Heart left ventricle (tissue), 16 donors: ENCODE results near the gene COL4A4. TPM values are rescaled to one million over a fixed set of nuclear protein-coding genes. Genes with fewer than 3 reads are reported as not detected.

Source experiments
- ATAC-seq, 4 donors: fragments of 200-7000 bp; cut with Tn5 transposase; one replicate each; pipeline ENCODE4 v1.9.1; 2020 to 2022; ENCODE audit warnings: moderate library complexity in 4 of 4, mild to moderate bottlenecking in 3 of 4, moderate number of reproducible peaks in 1 of 4
- DNase-seq, 5 donors: peaks; one replicate each; pipeline ENCODE4 v3.0.0-alpha.2; 2020
- H3K27ac ChIP-seq, 12 donors: fragments of 200-600 bp; sonication (generic) in 4 of 12; one replicate each; pipeline versions ENCODE4 v1.5.0 to v1.8.0; 2016 to 2022; ENCODE audit warnings: mild to moderate bottlenecking in 2 of 12
- H3K27me3 ChIP-seq, 9 donors: fragments of 200-600 bp; sonication (generic) in 2 of 9; one replicate each; pipeline versions ENCODE4 v1.5.1 to v1.8.0; 2016 to 2022; ENCODE audit warnings: mild to moderate bottlenecking in 3 of 9
- H3K36me3 ChIP-seq, 9 donors: fragments of 200-600 bp; sonication (generic) in 2 of 9; one replicate each; pipeline versions ENCODE4 v1.5.0 to v1.8.0; 2018 to 2022; ENCODE audit warnings: mild to moderate bottlenecking in 2 of 9
- H3K4me1 ChIP-seq, 12 donors: fragments of 200-600 bp; sonication (generic) in 4 of 12; one replicate each; pipeline versions ENCODE4 v1.5.0 to v1.8.0; 2016 to 2022; ENCODE audit warnings: mild to moderate bottlenecking in 3 of 12
- H3K4me3 ChIP-seq, 12 donors: fragments of 200-600 bp; sonication (generic) in 4 of 12; one replicate each; pipeline versions ENCODE4 v1.5.0 to v1.8.0; 2017 to 2022; ENCODE audit warnings: mild to moderate bottlenecking in 9 of 12, moderate library complexity in 4 of 12
- H3K9me3 ChIP-seq, 12 donors: fragments of 200-600 bp; sonication (generic) in 4 of 12; one replicate each; pipeline versions ENCODE4 v1.5.0 to v1.8.0; 2016 to 2022; ENCODE audit warnings: mild to moderate bottlenecking in 1 of 12
- CTCF ChIP-seq, 12 donors: fragments of 200-600 bp; sonication (generic) in 4 of 12; IDR thresholded peaks; one replicate each; pipeline versions ENCODE4 v1.5.0 to v1.8.0; 2018 to 2022; ENCODE audit warnings: antibody characterized with exemption in 12 of 12, mild to moderate bottlenecking in 5 of 12
- POLR2A ChIP-seq, 2 donors: fragments of 450-650 bp; IDR thresholded peaks; one replicate each; pipeline ENCODE4 v1.6.1; 2017; ENCODE audit warnings: antibody characterized with exemption in 2 of 2, mild to moderate bottlenecking in 2 of 2, moderate library complexity in 2 of 2
- WGBS, 4 donors: extraction: QIAGEN DNeasy Blood & Tissue Kit in 2 of 4; methylation state at CpG; one replicate each; pipeline versions ENCODE4 v1.1.5 to v1.1.7; 2013 to 2018; 5-methylcytosine and 5-hydroxymethylcytosine counted together
- intact Hi-C, 10 donors: fragments of 100-400 bp; cut with DNase I; formaldehyde crosslinking; loops; one replicate each; pipeline versions ENCODE4 v1.11.1 to v1.14.2; 2022
- polyA plus RNA-seq, 2 donors: library from polyadenylated mRNA; stranded (reverse); fragments of 200-250 nt; gene quantifications; one replicate each; pipeline ENCODE4 v1.2.3, GENCODE V29; 2013
- total RNA-seq, 9 donors: library from RNA; depleted of rRNA in 2 of 9; stranded (reverse); fragments of >200 nt in 2 of 9; fragmentation: NEBNext Ultra II Directional in 3 of 9; extraction: Animal tissue kit (Norgen Biotek cat#: 25700) in 3 of 9; gene quantifications; one replicate each; pipeline versions ENCODE4 v1.1.0 to v1.2.4, GENCODE V29; 2016 to 2023
- donor health status: ischemic (EF 13 %, LVEDD 7.1; RV severe dilation, severe dysfunction).
- donor health status: healthy with polysubstance abuse.
- donor health status: DM: no; HTN: yes; CAD: no.
- donor health status: DM: no; HTN: no; CAD: no.
- donor health status: ischemic (EF 25% LVEDD 6.9; RV normal size, moderate dysfunction).
- donor health status: ischemic (EF 25% LVEDD 5.7; RV mildly dilated, moderate dysfunction).
- donor health status: healthy.
- donor health status: DM: yes; HTN: yes; CAD: no.
- donor health status: ischemic (EF 35%, LVEDD 5.7; RV mildly dilated, moderate dysfunction).
- donor health status: nonischemic (EF 11% LVEDD 7.7; RV severe dilation, severe dysfunction).
- donor health status: DM: yes; HTN: yes; CAD: no.
- donor health status: PGD.
- donor health status: ischemic (EF 29% LVEDD 5.4; RV normal size, mild dysfunction).
- donor health status: nonischemic (EF 23%, LVEDD 6.1; RV moderate dilation, normal function).

Gene COL4A4
- total and polyA plus RNA-seq, 11 donors: 1.0 to 9.9 (median 3.4) TPM

- ATAC-seq (no peak), DNase-seq (no peak)
- Histone ChIP-seq H3K4me3 (no peak overlapping the region), H3K27me3 (peaks cover 0 to 5% (median 0%) of the 10 kb centered on the region in 9 donors), H3K27ac (peak overlapping the region in 6 of 12 donors; percentile 11 to 82 (median 61)), H3K4me1 (peaks cover 0 to 27% (median 5%) of the 10 kb centered on the region in 12 donors), H3K36me3 (no peaks in the 10 kb centered on the region), H3K9me3 (peaks cover 0 to 8% (median 4%) of the 10 kb centered on the region in 12 donors)
- TF ChIP-seq POLR2A (IDR thresholded peaks at IDR 0.05) (no peak), CTCF (IDR thresholded peaks at IDR 0.05) (no peak)
- intact Hi-C loops: no loop called here
- 93 to 97% (median 95%) methylated on average over 2 of the region's 2 CpGs for WGBS, 4 donors
These were observed 11.8 kb downstream of the COL4A4 start for GRCh38 chr2:227152093-227152766.

GRCh38 chr2:227150222-227150936 lies 13.6 kb downstream of the COL4A4 start:
- intact Hi-C loops: no loop called here
- Histone ChIP-seq H3K36me3 (no peaks in the 10 kb centered on the region), H3K9me3 (peaks cover 0 to 8% (median 4%) of the 10 kb centered on the region in 12 donors), H3K4me3 (no peak overlapping the region), H3K27me3 (no peaks in the 10 kb centered on the region), H3K4me1 (peaks cover 0 to 27% (median 5%) of the 10 kb centered on the region in 12 donors), H3K27ac (no peak overlapping the region)
- TF ChIP-seq CTCF (IDR thresholded peaks at IDR 0.05) (no peak), POLR2A (IDR thresholded peaks at IDR 0.05) (no peak)
- ATAC-seq (no peak), DNase-seq (no peak)
- 64 to 84% (median 72%) methylated on average over 2 of the region's 2 CpGs for WGBS, 4 donors

DNA sequence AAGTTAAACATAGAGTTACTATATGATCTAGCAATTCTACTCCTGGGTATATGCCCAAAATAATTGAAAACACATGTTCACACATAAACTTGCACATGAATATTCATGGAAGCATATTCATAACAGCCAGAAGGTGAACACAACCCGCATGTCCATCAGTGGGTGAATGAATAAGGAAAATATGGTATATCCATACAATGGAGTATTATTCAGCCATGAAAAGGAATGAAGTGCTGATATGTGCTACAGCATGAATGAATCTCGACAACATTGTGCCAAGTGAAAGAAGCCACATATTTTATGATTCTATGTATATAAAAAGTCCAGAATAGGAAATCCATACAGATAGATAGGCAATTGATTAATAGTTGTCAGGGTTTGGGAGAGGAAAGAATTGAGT lies 15.9 kb downstream of the COL4A4 start:
- TF ChIP-seq CTCF (IDR thresholded peaks at IDR 0.05) (no peak), POLR2A (IDR thresholded peaks at IDR 0.05) (no peak)
- H3K27me3 ChIP-seq: no peaks in the 10 kb centered on the region
- H3K4me3 ChIP-seq: no peak overlapping the region
- no peak overlapping the region for H3K27ac ChIP-seq
- ATAC-seq (no peak), DNase-seq (no peak)
- H3K36me3 ChIP-seq: no peaks in the 10 kb centered on the region
- peaks cover 0 to 13% (median 0%) of the 10 kb centered on the region in 12 donors for H3K4me1 ChIP-seq
- intact Hi-C loops: no loop called here
- H3K9me3 ChIP-seq: peaks cover 0 to 8% (median 4%) of the 10 kb centered on the region in 12 donors
- 65 to 77% (median 72%) methylated on average over 2 of the region's 2 CpGs for WGBS, 4 donors

DNA sequence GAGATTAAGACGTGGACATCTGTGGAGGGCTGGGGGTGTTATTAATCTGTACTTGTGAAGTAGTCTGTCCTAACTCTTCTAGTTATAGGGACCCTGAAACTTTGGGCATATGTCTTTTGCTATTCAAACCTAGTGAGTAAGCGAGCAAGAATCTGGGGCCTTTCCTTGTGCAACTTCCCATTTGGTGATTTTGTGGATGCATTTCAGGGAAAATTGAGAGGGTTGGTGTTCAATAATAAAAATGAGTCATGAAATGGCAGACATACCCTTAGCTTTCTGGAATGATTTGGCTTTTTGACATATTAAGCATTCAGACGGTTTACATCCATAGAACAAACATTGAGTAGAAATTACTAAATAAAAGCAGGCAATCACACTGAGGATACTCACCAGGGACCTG lies 17.0 kb downstream of the COL4A4 start:
- intact Hi-C loops: no loop called here
- Histone ChIP-seq H3K4me3 (no peak overlapping the region), H3K36me3 (no peaks in the 10 kb centered on the region), H3K9me3 (peaks cover 0 to 8% (median 4%) of the 10 kb centered on the region in 12 donors), H3K27ac (peak overlapping the region in 1 of 12 donors; percentile 35), H3K4me1 (peaks cover 0 to 4% (median 0%) of the 10 kb centered on the region in 12 donors), H3K27me3 (no peaks in the 10 kb centered on the region)
- no peak for DNase-seq
- ATAC-seq: peak in 1 of 4 donors; percentile 67
- TF ChIP-seq POLR2A (IDR thresholded peaks at IDR 0.05) (no peak), CTCF (IDR thresholded peaks at IDR 0.05) (no peak)
- 77 to 85% (median 83%) methylated on average over 3 of the region's 3 CpGs for WGBS, 4 donors
